Measurements from ENCODE around the gene PCBP1.
A peak's percentile ranks its signal among the peaks of the same experiment; 100 is the strongest.
"Not testable (repeated sequence)": the region's sequence is repeated elsewhere in the genome, so short reads cannot be mapped to it uniquely, and the experiment has no call there.

PCBP1 gene

DNA sequence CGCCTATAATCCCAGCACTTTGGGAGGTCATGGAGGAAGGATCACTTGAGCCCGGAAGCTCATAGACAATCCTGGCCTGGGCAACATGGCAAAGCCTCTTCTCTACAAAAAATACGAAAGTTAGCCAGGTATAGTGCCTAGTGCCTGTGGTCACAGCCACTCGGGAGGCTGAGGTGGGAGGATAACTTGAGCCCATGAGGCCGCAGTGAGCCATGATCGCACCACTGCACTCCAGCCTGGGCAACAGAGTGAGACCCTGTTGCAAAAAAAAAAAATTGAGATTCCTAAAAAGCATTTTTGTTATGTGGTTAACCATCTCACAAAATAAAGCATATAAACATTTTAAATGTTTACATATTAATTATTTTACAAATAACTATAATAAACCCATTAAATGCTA lies 13.9 kb downstream of the PCBP1 start:
- no peak for DNase-seq

GRCh38 chr2:70101686-70102085 lies 14.4 kb downstream of the PCBP1 start:
- DNase-seq = not testable (repeated sequence)

- DNase-seq = not testable (repeated sequence)
Measured at GRCh38 chr2:70102323-70102905, 15.1 kb downstream of the PCBP1 start.

DNA sequence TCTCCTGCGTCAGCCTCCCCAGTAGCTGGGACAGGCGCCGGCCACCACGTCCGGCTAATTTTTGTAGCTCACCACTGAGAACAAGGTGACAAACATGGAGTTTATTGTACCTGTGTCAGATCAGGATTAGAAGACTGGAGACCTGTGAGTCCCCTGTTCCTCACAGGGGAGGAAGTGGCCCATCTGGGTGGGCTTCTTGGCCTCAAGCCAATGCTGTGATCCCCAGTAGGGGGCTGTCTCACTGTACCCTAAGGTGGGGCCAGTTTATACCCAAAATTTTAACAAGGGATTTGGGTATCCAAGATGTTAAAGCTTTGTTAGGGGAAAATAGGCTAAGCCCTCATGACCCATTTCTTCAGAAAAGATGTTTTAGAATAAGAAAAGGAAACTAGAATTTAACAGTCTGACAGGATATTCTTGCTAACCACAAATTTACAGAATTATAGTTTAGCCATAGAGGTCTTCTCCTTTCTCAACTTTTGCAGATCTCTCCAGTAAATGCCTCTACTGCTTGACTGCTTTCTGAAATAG lies 16.3 kb downstream of the PCBP1 start:
- peak in 1 of 2 donors; percentile 47 for DNase-seq

GRCh38 chr2:70104231-70105111 lies 17.2 kb downstream of the PCBP1 start:
- peak in 1 of 2 donors; percentile 58 for DNase-seq

GRCh38 chr2:70106138-70106537 lies 18.9 kb downstream of the PCBP1 start:
- DNase-seq = not testable (repeated sequence)

DNA sequence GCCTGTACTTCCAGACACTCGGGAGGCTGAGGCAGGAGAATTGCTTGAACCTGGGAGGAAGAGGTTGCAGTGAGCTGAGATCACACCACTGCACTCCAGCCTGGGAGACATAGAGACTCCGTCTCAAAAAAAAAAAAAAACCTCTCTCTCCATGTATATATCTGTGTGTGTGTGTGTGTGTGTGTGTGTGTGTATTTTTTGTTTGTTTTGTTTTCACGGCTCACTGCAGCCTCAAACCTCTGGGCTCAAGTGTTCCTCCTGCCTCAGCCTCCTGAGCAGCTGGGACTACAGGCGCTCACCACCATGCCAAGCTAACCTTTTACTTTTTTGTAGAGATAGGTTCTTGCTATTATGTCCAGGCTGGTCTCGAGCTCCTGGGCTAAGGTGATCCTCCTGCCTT lies 23.1 kb downstream of the PCBP1 start:
- not testable (repeated sequence) for DNase-seq

DNA sequence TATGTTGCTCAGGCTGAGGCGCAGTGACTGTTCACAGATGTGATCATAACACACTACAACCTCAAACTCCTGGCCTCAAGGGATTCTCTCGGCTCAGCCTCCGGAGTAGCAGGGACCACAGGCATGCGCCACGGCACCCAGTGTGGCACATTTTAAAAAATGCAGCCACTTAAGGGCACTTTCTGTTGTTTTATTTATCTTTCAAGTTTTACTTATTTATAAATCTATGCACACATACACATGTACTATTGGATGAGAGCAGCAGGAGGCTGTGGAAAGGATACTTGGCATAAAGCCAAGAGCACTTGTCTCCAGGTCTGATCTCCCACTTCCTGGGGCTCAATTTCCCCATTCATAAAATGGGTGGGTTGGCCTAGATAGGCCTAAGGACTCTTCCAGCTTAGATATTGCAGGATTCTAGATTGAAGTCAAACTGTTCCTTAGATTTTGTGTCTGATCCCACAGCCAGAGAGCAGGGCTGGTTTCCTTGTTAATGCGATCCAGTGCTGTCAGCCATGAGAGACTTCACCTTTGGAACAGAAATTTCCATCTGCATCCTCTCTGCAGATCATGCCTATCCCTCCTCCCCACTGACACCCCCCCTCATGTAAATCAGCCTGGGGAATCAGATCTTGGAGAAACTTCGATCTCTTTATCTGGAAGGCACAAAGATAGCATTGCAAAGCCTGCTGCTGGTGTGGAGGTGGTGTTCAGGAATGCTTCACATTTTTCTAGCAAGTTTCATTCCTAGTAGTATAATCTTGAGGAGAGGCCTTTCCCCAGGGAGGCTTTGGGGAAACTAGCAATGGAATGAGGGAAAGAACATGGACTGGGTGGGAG lies 24.7 kb downstream of the PCBP1 start:
- no peak for DNase-seq

GRCh38 chr2:70113359-70114070 lies 26.2 kb downstream of the PCBP1 start:
- no peak for DNase-seq

GRCh38 chr2:70115646-70116442 lies 28.6 kb downstream of the PCBP1 start:
- no peak for DNase-seq

GRCh38 chr2:70116936-70117552 lies 29.8 kb downstream of the PCBP1 start:
- DNase-seq = no peak

DNA sequence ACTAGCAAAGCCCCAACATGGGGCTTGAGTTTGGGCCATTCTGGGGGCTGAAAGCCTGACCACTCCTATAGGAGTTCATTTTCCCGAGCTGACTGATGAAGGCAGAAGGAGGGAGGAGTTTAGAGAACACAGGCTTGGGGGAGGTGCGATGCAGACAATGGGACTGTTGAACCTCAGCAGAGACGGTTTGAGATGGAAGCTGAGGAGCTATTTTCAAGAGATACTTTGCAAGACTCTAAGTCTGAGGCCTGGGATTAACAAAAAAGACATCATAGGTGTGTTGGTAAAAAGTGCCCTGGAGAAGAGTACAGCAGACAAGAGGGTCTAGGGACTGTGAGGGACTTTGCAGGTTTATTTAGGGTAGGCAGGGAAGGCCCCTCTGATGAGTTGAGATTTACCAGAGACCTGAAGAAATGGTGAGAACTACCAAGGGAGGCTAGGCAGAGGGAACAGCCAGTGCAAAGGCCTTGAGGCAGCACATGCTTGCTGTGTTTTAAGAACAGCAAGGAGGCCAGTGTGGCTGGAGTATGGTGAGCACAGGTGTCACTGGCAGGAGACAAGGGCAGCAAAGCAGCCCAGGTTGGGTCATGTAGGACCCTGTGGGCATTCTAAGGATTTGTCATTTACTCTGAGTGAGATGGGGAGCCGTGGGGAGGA lies 31.6 kb downstream of the PCBP1 start:
- DNase-seq = no peak

- no peak for DNase-seq
Measured at GRCh38 chr2:70121627-70122372, 34.5 kb downstream of the PCBP1 start.

GRCh38 chr2:70122470-70122869 lies 35.2 kb downstream of the PCBP1 start:
- no peak for DNase-seq

GRCh38 chr2:70123051-70123828 lies 36.0 kb downstream of the PCBP1 start:
- DNase-seq = no peak

DNA sequence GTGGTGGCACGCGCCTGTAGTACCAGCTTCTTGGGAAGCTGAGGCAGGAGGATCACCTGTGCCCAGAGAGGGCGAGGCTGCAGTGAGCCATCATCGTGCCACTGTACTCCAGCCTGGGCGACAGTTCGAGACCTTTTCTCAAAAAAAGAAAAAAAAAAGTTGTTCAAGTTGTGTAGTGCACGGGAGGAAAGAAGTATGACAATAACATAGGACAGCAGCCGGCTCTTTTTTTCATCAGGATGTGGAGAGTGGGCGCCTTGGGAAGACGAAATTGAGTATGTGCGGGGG lies 36.5 kb downstream of the PCBP1 start:
- DNase-seq = no peak

- peak; percentile 70 to 83 for DNase-seq
Measured at GRCh38 chr2:70124983-70125480, 37.8 kb downstream of the PCBP1 start.

GRCh38 chr2:70125498-70125898 lies 38.2 kb downstream of the PCBP1 start:
- no peak for DNase-seq

DNA sequence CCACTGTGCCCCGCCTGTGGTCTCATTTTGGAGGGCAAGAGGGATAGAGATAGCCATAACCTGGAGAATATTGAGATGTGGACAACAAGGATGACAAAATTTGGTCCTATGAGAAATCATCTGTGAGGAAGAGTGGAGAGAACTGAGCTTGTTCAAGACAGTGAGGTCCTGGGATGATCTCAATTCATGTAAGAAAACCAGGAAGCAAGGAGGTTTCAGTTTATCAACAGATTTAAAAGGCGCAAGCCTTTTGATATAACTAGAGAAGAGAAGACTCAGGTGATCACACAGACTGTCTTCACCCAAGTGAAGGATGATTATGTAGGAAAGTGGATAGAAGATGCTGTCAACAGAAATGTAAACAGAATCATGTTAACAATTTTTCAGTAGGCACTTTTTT lies 39.1 kb downstream of the PCBP1 start:
- no peak for DNase-seq

All from CD4-positive, alpha-beta T cell treated with Interleukin-1 beta for 1 hour (primary cell).